ENCODE results near the gene CNTD1.

Gene CNTD1

GRCh38 chr17:42844271-42844670 is 45.6 kb downstream of the CNTD1 start, which contains the start of gene AOC2:
Gene AOC2, plus strand, starts transcription at chr17:42844580. Its CDS starts 47 bp downstream, at chr17:42844627.
- ChIA-PET POLR2A (no interaction called here), CTCF (interaction anchor here (1.4 to 3.2 kb wide), 4 partner anchors 9 to 154 kb away, joined by 4 to 26 read pairs (median 12); partner anchors contain the start of genes BECN1, PSME3 and RPL27)
- no peak for DNase-seq (ENCODE audit: extremely low spot score)
- TF ChIP-seq CTCF (IDR thresholded peaks at IDR 0.05; ENCODE audit: control extremely low read depth, extremely low read depth, low read depth, missing control alignments) = no peak

- CTCF ChIA-PET = interaction anchor here (0.6 to 3.2 kb wide), 6 partner anchors 21 to 153 kb away, joined by 3 to 12 read pairs (median 3); partner anchors contain the start of genes BECN1 and RPL27
- POLR2A ChIA-PET = interaction anchor here (1.3 kb wide), 1 partner anchor 11 kb away, joined by 3 read pairs; no protein-coding TSS in a partner anchor
- DNase-seq (ENCODE audit: extremely low spot score) = no peak
- TF ChIP-seq CTCF (IDR thresholded peaks at IDR 0.05; ENCODE audit: control extremely low read depth, extremely low read depth, low read depth, missing control alignments) = no peak
Measured at GRCh38 chr17:42844761-42845555, 46.3 kb downstream of the CNTD1 start.

- DNase-seq (ENCODE audit: extremely low spot score) = no peak
- no peak for TF ChIP-seq CTCF (IDR thresholded peaks at IDR 0.05; ENCODE audit: control extremely low read depth, extremely low read depth, low read depth, missing control alignments)
- POLR2A ChIA-PET = interaction anchor here (1.3 kb wide), 1 partner anchor 12 kb away, joined by 3 read pairs; no protein-coding TSS in a partner anchor
- CTCF ChIA-PET = interaction anchor here (0.6 to 3.2 kb wide), 6 partner anchors 21 to 152 kb away, joined by 3 to 12 read pairs (median 3); partner anchors contain the start of genes BECN1 and RPL27
Measured at GRCh38 chr17:42845556-42845917, 46.9 kb downstream of the CNTD1 start.

GRCh38 chr17:42845918-42846593 is 47.4 kb downstream of the CNTD1 start:
- CTCF ChIA-PET = interaction anchor here (1.0 to 3.2 kb wide), 4 partner anchors 22 to 152 kb away, joined by 3 to 12 read pairs (median 8); partner anchors contain the start of genes BECN1 and RPL27
- no peak for TF ChIP-seq CTCF (IDR thresholded peaks at IDR 0.05; ENCODE audit: control extremely low read depth, extremely low read depth, low read depth, missing control alignments)
- POLR2A ChIA-PET = interaction anchor here (1.3 kb wide), 1 partner anchor 12 kb away, joined by 3 read pairs; no protein-coding TSS in a partner anchor
- DNase-seq (ENCODE audit: extremely low spot score) = no peak

GRCh38 chr17:42846594-42847280 is 48.1 kb downstream of the CNTD1 start:
- no peak for TF ChIP-seq CTCF (IDR thresholded peaks at IDR 0.05; ENCODE audit: control extremely low read depth, extremely low read depth, low read depth, missing control alignments)
- DNase-seq (ENCODE audit: extremely low spot score) = no peak
- ChIA-PET CTCF (interaction anchor here (1.1 to 3.2 kb wide), 2 partner anchors 10 to 151 kb away, joined by 3 to 12 read pairs; partner anchors contain the start of gene RPL27), POLR2A (interaction anchor here (0.6 kb wide), 1 partner anchor 107 kb away, joined by 4 read pairs; no protein-coding TSS in a partner anchor)

Measured in GM10248 (cell line).